Stimulated activated CD4-positive, alpha-beta T cell treated with anti-CD3 and anti-CD28 coated beads, Interleukin-4, amount 100 ng/mL, for 1 hour (primary cell): ENCODE results near the gene FRG2C.
"Not testable (repeated sequence)": the region's sequence is repeated elsewhere in the genome, so short reads cannot be mapped to it uniquely, and the experiment has no call there.

Experiments used
- DNase-seq: peaks from one replicate; pipeline ENCODE4 v3.0.0-alpha.2; 2020

The FRG2C gene

GRCh38 chr3:75664028-75664427 is at the start of gene FRG2C:
Gene FRG2C, plus strand, starts transcription at chr3:75664328. Its CDS starts 52 bp downstream, at chr3:75664380.
- DNase-seq = not testable (repeated sequence)

GRCh38 chr3:75618666-75619305 is 45.3 kb upstream of the FRG2C start:
- not testable (repeated sequence) for DNase-seq

GRCh38 chr3:75619481-75620031 is 44.6 kb upstream of the FRG2C start:
- DNase-seq = not testable (repeated sequence)

- not testable (repeated sequence) for DNase-seq
These were observed 42.4 kb upstream of the FRG2C start for GRCh38 chr3:75621772-75622171.

GRCh38 chr3:75623656-75624055 is 40.5 kb upstream of the FRG2C start:
- not testable (repeated sequence) for DNase-seq

- not testable (repeated sequence) for DNase-seq
These were observed 33.1 kb upstream of the FRG2C start for GRCh38 chr3:75630887-75631535.

- no peak for DNase-seq
These were observed 32.6 kb upstream of the FRG2C start for GRCh38 chr3:75631541-75631940.

GRCh38 chr3:75638947-75639346 is 25.2 kb upstream of the FRG2C start:
- DNase-seq = not testable (repeated sequence)

- peak; percentile 30 for DNase-seq
These were observed 23.0 kb upstream of the FRG2C start for GRCh38 chr3:75641107-75641517.

GRCh38 chr3:75643031-75643800 is 20.9 kb upstream of the FRG2C start:
- not testable (repeated sequence) for DNase-seq

GRCh38 chr3:75645548-75645947 is 18.6 kb upstream of the FRG2C start:
- DNase-seq = not testable (repeated sequence)

- DNase-seq = no peak
These were observed 13.9 kb upstream of the FRG2C start for GRCh38 chr3:75650191-75650590.

GRCh38 chr3:75655101-75655904 is 8.8 kb upstream of the FRG2C start:
- not testable (repeated sequence) for DNase-seq

GRCh38 chr3:75655956-75656355 is 8.2 kb upstream of the FRG2C start:
- not testable (repeated sequence) for DNase-seq

- DNase-seq = not testable (repeated sequence)
These were observed 5.6 kb upstream of the FRG2C start for GRCh38 chr3:75658411-75659107.

- DNase-seq = not testable (repeated sequence)
These were observed 5.1 kb upstream of the FRG2C start for GRCh38 chr3:75659108-75659433.

GRCh38 chr3:75665626-75666025 is 1.5 kb downstream of the FRG2C start:
- not testable (repeated sequence) for DNase-seq

- DNase-seq = not testable (repeated sequence)
These were observed 3.9 kb downstream of the FRG2C start for GRCh38 chr3:75667757-75668701.

GRCh38 chr3:75668759-75669347 is 4.7 kb downstream of the FRG2C start:
- peak; percentile 41 for DNase-seq
